Calu3 (cell line): ENCODE results near the gene RAB23. TPM values are rescaled to one million over a fixed set of nuclear protein-coding genes. Genes with fewer than 3 reads are reported as not detected.

Source experiments
- BruUV-seq: library from RNA; stranded (reverse); fragments of 400-500 nt; replicated peaks from 2 replicates; lab custom pipeline; 2021; lab: Mats Ljungman, UMichigan
- CTCF ChIA-PET: fragments of 300-600 bp; sonication (Branson Sonifier 250); formaldehyde crosslinking; loops from one replicate; lab custom pipeline; 2022; ENCODE audit warnings: antibody characterized with exemption; lab: Charles Lee
- DNase-seq: peaks from one replicate; pipeline ENCODE4 v3.0.0; 2022
- H3K27ac Mint-ChIP-seq: one replicate; pipeline ENCODE4 v1.8.0; 2022; ENCODE audit warnings: mixed read lengths; ENCODE audit not compliant: unreplicated experiment
- H3K27me3 Mint-ChIP-seq: one replicate; pipeline ENCODE4 v1.8.0; 2022; ENCODE audit warnings: mixed read lengths; ENCODE audit not compliant: unreplicated experiment
- H3K36me3 Mint-ChIP-seq: one replicate; pipeline ENCODE4 v1.8.0; 2022; ENCODE audit warnings: mild to moderate bottlenecking, moderate library complexity, mixed read lengths; ENCODE audit not compliant: insufficient read depth, unreplicated experiment
- H3K4me1 Mint-ChIP-seq: one replicate; pipeline ENCODE4 v1.8.0; 2022; ENCODE audit warnings: mild to moderate bottlenecking, low read depth, mixed read lengths; ENCODE audit not compliant: unreplicated experiment
- H3K4me3 Mint-ChIP-seq: one replicate; pipeline ENCODE4 v1.8.0; 2022; ENCODE audit warnings: mild to moderate bottlenecking, low read depth, moderate library complexity, mixed read lengths; ENCODE audit not compliant: unreplicated experiment
- H3K9me3 Mint-ChIP-seq: one replicate; pipeline ENCODE4 v1.8.0; 2022; ENCODE audit warnings: low read depth, mixed read lengths; ENCODE audit not compliant: unreplicated experiment
- intact Hi-C: fragments of 100-400 bp; cut with micrococcal nuclease; formaldehyde crosslinking; loops from one replicate; pipeline ENCODE4 v1.10.0; 2022; ENCODE audit not compliant: unreplicated experiment
- total RNA-seq: library from RNA; stranded (reverse); gene quantifications from 2 replicates; pipeline ENCODE4 v1.2.3, GENCODE V29; 2022
- TF ChIP-seq, protein P1 (sequence below): fragments of 200-600 bp; IDR thresholded peaks from one replicate; pipeline ENCODE4 v1.8.0; 2022; ENCODE audit warnings: antibody characterized with exemption; ENCODE audit not compliant: unreplicated experiment

RAB23 gene
- total RNA-seq, 1 experiment from 2014 or later, result 10.9 TPM

DNA sequence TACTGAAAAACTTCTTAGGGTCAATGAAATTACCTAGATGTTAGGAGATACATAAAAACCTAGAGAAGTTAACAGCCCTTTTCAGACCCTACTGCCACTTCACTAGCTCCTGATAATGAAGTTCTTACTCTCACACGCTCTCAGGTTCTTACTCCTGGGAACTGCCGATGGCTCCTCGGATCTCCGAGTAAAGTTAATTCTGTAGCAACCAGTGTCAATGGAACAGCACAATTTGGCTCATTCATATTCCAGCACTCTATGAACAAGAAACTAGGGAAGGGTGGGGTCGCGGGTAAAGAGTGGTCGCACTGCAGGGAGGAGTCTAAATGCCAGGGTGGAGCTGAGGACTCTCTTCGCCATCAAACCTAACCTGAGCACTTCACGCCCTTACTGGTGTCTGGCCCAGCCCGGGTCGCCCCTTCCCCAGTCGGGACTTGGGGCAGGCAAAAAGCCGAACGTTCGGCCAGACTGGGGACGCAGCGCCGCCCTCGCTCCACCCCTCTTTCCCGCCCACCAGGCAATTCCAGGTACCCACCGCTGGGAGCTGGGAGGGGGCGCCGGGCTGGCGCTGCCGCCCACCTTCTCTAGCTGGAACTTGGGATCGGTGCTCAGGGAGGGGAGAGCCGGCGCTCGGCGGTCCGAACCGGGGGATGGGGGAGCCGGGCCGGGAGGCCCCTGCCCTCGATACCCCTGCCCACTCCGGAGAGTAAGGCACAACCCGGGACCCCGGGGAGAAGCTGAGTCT, 744 bp downstream of the RAB23 start:
- CTCF ChIA-PET, result interaction anchor here (0.6 to 1.0 kb wide), 2 partner anchors 25 to 43 kb away, joined by 5 to 8 read pairs; no protein-coding TSS in a partner anchor
- Mint-ChIP-seq H3K27ac (peak overlapping the region; percentile 77), H3K36me3 (peaks cover 16% of the 10 kb centered on the region), H3K27me3 (no peaks in the 10 kb centered on the region), H3K4me3 (peak overlapping the region; percentile 100), H3K4me1 (peaks cover 14% of the 10 kb centered on the region), H3K9me3 (no peaks in the 10 kb centered on the region)
- intact Hi-C loops, result no loop called here
- no TSS peak for BruUV-seq
- DNase-seq, result peak; percentile 71
- TF ChIP-seq, protein P1, sequence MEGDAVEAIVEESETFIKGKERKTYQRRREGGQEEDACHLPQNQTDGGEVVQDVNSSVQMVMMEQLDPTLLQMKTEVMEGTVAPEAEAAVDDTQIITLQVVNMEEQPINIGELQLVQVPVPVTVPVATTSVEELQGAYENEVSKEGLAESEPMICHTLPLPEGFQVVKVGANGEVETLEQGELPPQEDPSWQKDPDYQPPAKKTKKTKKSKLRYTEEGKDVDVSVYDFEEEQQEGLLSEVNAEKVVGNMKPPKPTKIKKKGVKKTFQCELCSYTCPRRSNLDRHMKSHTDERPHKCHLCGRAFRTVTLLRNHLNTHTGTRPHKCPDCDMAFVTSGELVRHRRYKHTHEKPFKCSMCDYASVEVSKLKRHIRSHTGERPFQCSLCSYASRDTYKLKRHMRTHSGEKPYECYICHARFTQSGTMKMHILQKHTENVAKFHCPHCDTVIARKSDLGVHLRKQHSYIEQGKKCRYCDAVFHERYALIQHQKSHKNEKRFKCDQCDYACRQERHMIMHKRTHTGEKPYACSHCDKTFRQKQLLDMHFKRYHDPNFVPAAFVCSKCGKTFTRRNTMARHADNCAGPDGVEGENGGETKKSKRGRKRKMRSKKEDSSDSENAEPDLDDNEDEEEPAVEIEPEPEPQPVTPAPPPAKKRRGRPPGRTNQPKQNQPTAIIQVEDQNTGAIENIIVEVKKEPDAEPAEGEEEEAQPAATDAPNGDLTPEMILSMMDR, result peak; percentile 46

DNA sequence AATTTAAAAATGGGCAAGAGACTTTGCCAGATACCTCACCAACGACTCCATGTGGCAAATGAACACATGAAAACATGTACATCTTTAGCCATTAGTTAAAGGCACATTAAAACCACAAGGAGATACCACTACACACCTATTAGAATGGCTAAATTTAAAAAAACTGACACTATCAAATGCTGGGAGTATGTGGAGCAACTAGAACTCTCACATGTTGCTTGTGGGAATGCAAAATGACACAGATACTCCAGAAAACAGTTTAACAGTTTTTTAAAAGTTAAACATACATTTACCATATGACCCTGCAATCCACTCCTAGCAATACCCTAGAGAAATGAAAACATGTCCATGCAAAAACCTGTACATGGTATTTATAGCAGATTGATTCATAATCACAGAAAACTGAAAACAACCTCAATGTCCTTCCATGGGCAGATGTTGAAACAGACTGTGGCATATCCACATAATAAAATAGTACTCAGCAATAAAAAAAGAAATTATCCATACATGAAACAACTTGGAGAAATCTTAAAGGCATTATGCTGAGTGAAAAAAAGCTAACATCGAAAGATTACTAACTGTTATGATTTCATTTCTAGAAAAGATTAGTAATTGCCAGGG, 1.9 kb downstream of the RAB23 start:
- no peak for DNase-seq
- BruUV-seq, result no TSS peak
- H3K36me3 Mint-ChIP-seq, result peaks cover 16% of the 10 kb centered on the region
- H3K4me3 Mint-ChIP-seq, result peak overlapping the region; percentile 100
- H3K9me3 Mint-ChIP-seq, result no peaks in the 10 kb centered on the region
- intact Hi-C loops, result no loop called here
- H3K27ac Mint-ChIP-seq, result no peak overlapping the region
- no peaks in the 10 kb centered on the region for H3K27me3 Mint-ChIP-seq
- CTCF ChIA-PET, result no interaction called here
- TF ChIP-seq, protein P1, result no peak
- peaks cover 14% of the 10 kb centered on the region for H3K4me1 Mint-ChIP-seq

DNA sequence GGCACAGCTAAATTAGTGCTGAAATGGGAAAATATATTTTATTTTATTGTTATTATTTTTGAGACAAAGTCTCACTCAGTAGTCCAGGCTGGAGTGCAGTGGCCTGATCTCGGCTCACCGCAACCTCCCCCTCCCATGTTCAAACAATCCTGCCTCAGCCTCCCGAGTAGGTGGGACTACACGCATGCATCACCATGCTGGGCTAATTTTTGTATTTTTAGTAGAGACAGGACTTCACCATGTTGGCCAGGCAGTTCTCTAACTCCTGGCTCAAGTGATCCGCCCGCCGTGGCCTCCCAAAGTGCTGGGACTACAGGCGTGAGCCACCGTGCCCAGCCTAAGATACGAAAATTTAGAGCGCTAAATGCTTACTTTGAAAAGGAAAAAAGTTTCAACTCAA, 4.8 kb downstream of the RAB23 start:
- CTCF ChIA-PET, result no interaction called here
- Mint-ChIP-seq H3K4me3 (no peak overlapping the region), H3K4me1 (peaks cover 6% of the 10 kb centered on the region), H3K27ac (no peak overlapping the region), H3K36me3 (peaks cover 13% of the 10 kb centered on the region), H3K9me3 (no peaks in the 10 kb centered on the region), H3K27me3 (no peaks in the 10 kb centered on the region)
- DNase-seq, result no peak
- BruUV-seq, result no TSS peak
- intact Hi-C loops, result no loop called here
- TF ChIP-seq, protein P1, result no peak

DNA sequence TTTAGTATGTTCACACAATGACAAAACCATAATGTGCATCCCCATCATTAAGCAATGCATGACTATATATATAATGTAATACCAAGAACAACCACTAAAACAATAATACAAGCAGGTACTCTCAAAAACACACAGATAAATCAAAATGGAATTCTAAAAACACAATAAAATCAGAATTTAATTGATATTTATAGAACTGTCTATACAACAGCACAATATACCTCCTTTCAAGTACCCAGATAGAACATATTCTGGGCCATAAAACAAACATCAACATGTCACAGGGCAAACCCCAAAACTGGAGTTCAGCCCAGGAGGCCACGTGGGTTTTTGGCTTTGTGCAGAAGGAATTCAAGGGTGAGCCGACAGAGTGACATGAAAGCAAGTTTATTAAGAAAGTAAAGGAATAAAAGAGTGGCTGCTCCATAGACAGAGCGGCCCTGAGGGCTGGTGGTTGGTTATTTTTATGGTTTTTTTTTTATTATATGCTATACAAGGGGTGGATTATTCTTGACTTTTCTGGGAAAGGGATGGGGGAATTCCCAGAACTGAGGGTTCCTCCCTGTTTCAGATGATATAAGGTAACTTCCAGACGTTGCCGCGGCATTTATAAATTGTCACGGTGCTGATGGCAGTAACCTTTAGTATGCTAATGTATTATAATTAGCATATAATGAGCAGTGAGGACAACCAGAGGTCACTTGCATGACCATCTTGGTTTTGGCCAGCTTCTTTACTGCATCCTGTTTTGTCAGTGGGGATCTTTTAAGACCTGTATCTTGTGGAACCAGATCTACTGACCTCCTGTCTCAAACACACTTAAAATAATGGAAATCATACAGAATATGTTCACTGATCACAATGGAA, 5.6 kb downstream of the RAB23 start:
- no peaks in the 10 kb centered on the region for H3K27me3 Mint-ChIP-seq
- TF ChIP-seq, protein P1, result no peak
- intact Hi-C loops, result no loop called here
- H3K4me1 Mint-ChIP-seq, result peaks cover 6% of the 10 kb centered on the region
- peaks cover 5% of the 10 kb centered on the region for H3K36me3 Mint-ChIP-seq
- no peak overlapping the region for H3K27ac Mint-ChIP-seq
- H3K4me3 Mint-ChIP-seq, result no peak overlapping the region
- no peaks in the 10 kb centered on the region for H3K9me3 Mint-ChIP-seq
- DNase-seq, result no peak
- CTCF ChIA-PET, result no interaction called here
- BruUV-seq, result no TSS peak
